K562 (cell line): ENCODE results near the gene PIGT. TPM values are rescaled to one million over a fixed set of nuclear protein-coding genes. Genes with fewer than 3 reads are reported as not detected.

Experiments used
- ATF4 ChIP-seq: fragments of 450-650 bp; formaldehyde crosslinking; IDR thresholded peaks from 2 replicates; pipeline ENCODE4 v1.4.0; 2022; ENCODE audit warnings: mild to moderate bottlenecking, moderate library complexity
- BMI1 ChIP-seq: fragments of 150-350 bp; IDR thresholded peaks from 2 replicates; pipeline ENCODE4 v1.6.1; 2014; ENCODE audit warnings: low read length
- BRD9 ChIP-seq: fragments of 450-650 bp; IDR thresholded peaks from 2 replicates; pipeline ENCODE4 v1.6.1; 2018; ENCODE audit warnings: low read depth; ENCODE audit not compliant: partially characterized antibody
- CREB3L1 ChIP-seq: fragments of 450-650 bp; IDR thresholded peaks from 2 replicates; pipeline ENCODE4 v1.6.1; 2014; ENCODE audit warnings: low read depth, mild to moderate bottlenecking, moderate library complexity, borderline replicate concordance
- DPF2 ChIP-seq: fragments of 450-650 bp; IDR thresholded peaks from 2 replicates; pipeline ENCODE4 v1.6.1; 2016
- NCOA6 ChIP-seq: fragments of 450-650 bp; IDR thresholded peaks from 2 replicates; pipeline ENCODE4 v1.6.1; 2017; ENCODE audit warnings: mild to moderate bottlenecking
- PYGO2 ChIP-seq: fragments of 450-650 bp; IDR thresholded peaks from 2 replicates; pipeline ENCODE4 v1.6.1; 2016; ENCODE audit warnings: mild to moderate bottlenecking, missing genetic modification characterization, moderate library complexity, missing compliant biosample characterization
- RBFOX2 ChIP-seq: fragments of 200-400 bp; formaldehyde crosslinking; IDR thresholded peaks from 2 replicates; pipeline ENCODE4 v1.6.1; 2017; ENCODE audit warnings: low read depth, mild to moderate bottlenecking, low read length, moderate library complexity
- U2AF1 ChIP-seq: fragments of 200-400 bp; formaldehyde crosslinking; optimal IDR thresholded peaks from 2 replicates; pipeline ENCODE3; 2017; ENCODE audit warnings: mild to moderate bottlenecking, low read depth, low read length, moderate library complexity
- ZBTB40 ChIP-seq, 2 experiments: fragments of 450-650 bp in 1 of 2; sonication (generic) in 1 of 2; formaldehyde crosslinking in 1 of 2; IDR thresholded peaks; 2 replicates each; pipeline versions ENCODE4 v1.7.1 to v1.9.0; 2016 to 2022; ENCODE audit warnings: inconsistent platforms in 1 of 2, mild to moderate bottlenecking in 1 of 2, missing genetic modification reagents in 1 of 2
- polyA plus RNA-seq, 8 experiments: library from polyadenylated mRNA; depleted of rRNA in 4 of 8; stranded (reverse) in 5 of 8; unstranded in 3 of 8; fragments of >200 nt; fragmentation: Nextera tagmentation in 2 of 8; fragmentation: Illumina TruSeq in 1 of 8; extraction: Ambion mirVana in 2 of 8; extraction: Trizol in 1 of 8; gene quantifications; 2 replicates each; pipeline versions ENCODE4 v1.2.1 to v1.2.3, GENCODE V29; 2011 to 2014; ENCODE audit warnings: inconsistent platforms in 1 of 8, missing spikeins in 1 of 8
- total RNA-seq, 7 experiments: library from RNA; depleted of rRNA in 6 of 7; stranded (reverse); fragments of >200 nt in 6 of 7; fragmentation: Illumina TruSeq in 2 of 7; extraction: Trizol in 2 of 7; gene quantifications; 2 replicates each; pipeline versions ENCODE4 v1.2.1 to v1.2.3, GENCODE V29; 2011 to 2021; ENCODE audit warnings: low replicate concordance in 1 of 7

The PIGT gene
- total and polyA plus RNA-seq, 9 of the 15 experiments (the other 6 are each of a cell fraction or from before 2014, with no cell fraction given), result 14.6 to 108 (median 46.9) TPM

- TF ChIP-seq ZBTB40 (IDR thresholded peaks at IDR 0.05) (no peak), ZBTB40 (CRISPR knock-in tag; IDR thresholded peaks at IDR 0.05) (no peak), DPF2 (no peak), BRD9 (peak; percentile 45), NCOA6 (no peak), BMI1 (no peak), PYGO2 (tag) (no peak), ATF4 (no peak), RBFOX2 (peak; percentile 66), CREB3L1 (no peak), U2AF1 (no peak)
Observed at GRCh38 chr20:45436732-45437485, 21.0 kb downstream of the PIGT start (continued).
